ENCODE results near the gene TEAD4. TPM values are rescaled to one million over a fixed set of nuclear protein-coding genes. Genes with fewer than 3 reads are reported as not detected.

TEAD4 gene
- total RNA-seq, 1 experiment from 2014 or later, result 43.2 TPM

GRCh38 chr12:3081091-3081490 is 121.9 kb downstream of the TEAD4 start:
- ATAC-seq, result no peak
- Histone ChIP-seq H4K20me1 (ENCODE audit: insufficient read depth) (no peaks in the 10 kb centered on the region), H3K4me2 (ENCODE audit: low read length) (no peak overlapping the region), H3K27me3 (ENCODE audit: insufficient read depth, low read length) (no peaks in the 10 kb centered on the region), H3K4me3 (replicated peaks in 1 of 2; ENCODE audit: low read depth in 1 of 2, low read length in 2 of 2) (no peak overlapping the region), H3K9ac (ENCODE audit: low read length) (no peak overlapping the region), H3K79me2 (ENCODE audit: insufficient read depth, low read length) (no peaks in the 10 kb centered on the region), H3K9me2 (ENCODE audit: insufficient read depth) (no peaks in the 10 kb centered on the region), H2AFZ (ENCODE audit: low read depth, low read length, poor library complexity, severe bottlenecking) (no peak overlapping the region), H3K27ac (ENCODE audit: low read depth, low read length) (no peak overlapping the region), H3K36me3 (ENCODE audit: control insufficient read depth in 1 of 2, insufficient read depth in 2 of 2, low read length in 2 of 2) (no peaks in the 10 kb centered on the region), H3K4me1 (ENCODE audit: control insufficient read depth in 1 of 2, insufficient read depth in 2 of 2, low read length in 2 of 2) (peaks cover 8 to 25% of the 10 kb centered on the region in 2 experiments; a peak in 3 of 4 replicates), H3K9me3 (ENCODE audit: control insufficient read depth in 1 of 2, insufficient read depth in 1 of 2, low read depth in 1 of 2, low read length in 2 of 2) (no peaks in the 10 kb centered on the region)
- ChIA-PET CTCF (interaction anchor here (1.4 to 2.5 kb wide), 2 partner anchors 8 to 24 kb away, joined by 3 to 7 read pairs; no protein-coding TSS in a partner anchor), RAD21 (ENCODE audit: low non-redundant PET in 1 of 2, low total read pairs in 2 of 2, uncharacterized antibody in 2 of 2, unreplicated experiment in 2 of 2) (no interaction called here), POLR2A (no interaction called here)
- BruUV-seq (replicated peaks), result no TSS peak
- intact Hi-C loops (cut with micrococcal nuclease), result no loop called here
- TF ChIP-seq TCF7L2 (IDR thresholded peaks at IDR 0.05; ENCODE audit: borderline replicate concordance, extremely low read depth, insufficient read depth, insufficient read length), result no peak
- DNase-seq (ENCODE audit: low read depth, low spot score), result no peak

DNA sequence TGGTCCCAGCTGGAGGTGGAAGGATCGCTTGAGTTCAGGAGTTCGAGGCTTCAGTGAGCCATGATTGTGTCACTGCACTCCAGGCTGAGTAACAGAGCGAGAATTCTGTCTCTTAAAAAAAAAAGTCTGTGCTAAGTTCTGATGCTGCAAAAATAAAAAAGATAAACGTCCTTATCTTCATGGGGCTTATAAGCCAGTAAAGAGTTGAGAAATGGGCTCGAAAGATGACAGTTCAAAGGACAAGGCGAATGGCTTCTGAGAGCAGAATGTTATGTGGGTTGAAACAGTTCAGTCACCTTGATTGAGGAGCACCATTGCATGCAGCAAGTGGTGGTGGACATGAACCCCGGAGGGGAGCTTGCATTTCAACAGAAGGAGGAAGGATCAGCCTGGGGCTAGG is 122.7 kb downstream of the TEAD4 start:
- H3K79me2 ChIP-seq (ENCODE audit: insufficient read depth, low read length), result no peaks in the 10 kb centered on the region
- H4K20me1 ChIP-seq (ENCODE audit: insufficient read depth), result no peaks in the 10 kb centered on the region
- H3K9ac ChIP-seq (ENCODE audit: low read length), result no peak overlapping the region
- ChIA-PET POLR2A (no interaction called here), RAD21 (ENCODE audit: low non-redundant PET in 1 of 2, low total read pairs in 2 of 2, uncharacterized antibody in 2 of 2, unreplicated experiment in 2 of 2) (no interaction called here), CTCF (interaction anchor here (1.4 to 2.5 kb wide), 2 partner anchors 8 to 25 kb away, joined by 3 to 7 read pairs; no protein-coding TSS in a partner anchor)
- no peak overlapping the region for H2AFZ ChIP-seq (ENCODE audit: low read depth, low read length, poor library complexity, severe bottlenecking)
- H3K4me1 ChIP-seq (ENCODE audit: control insufficient read depth in 1 of 2, insufficient read depth in 2 of 2, low read length in 2 of 2), result peaks cover 5 to 17% of the 10 kb centered on the region in 2 experiments; a peak in 3 of 4 replicates
- H3K9me3 ChIP-seq (ENCODE audit: control insufficient read depth in 1 of 2, insufficient read depth in 1 of 2, low read depth in 1 of 2, low read length in 2 of 2), result no peaks in the 10 kb centered on the region
- DNase-seq (ENCODE audit: low read depth, low spot score), result no peak
- H3K4me3 ChIP-seq (replicated peaks in 1 of 2; ENCODE audit: low read depth in 1 of 2, low read length in 2 of 2), result no peak overlapping the region
- no TSS peak for BruUV-seq (replicated peaks)
- no peaks in the 10 kb centered on the region for H3K36me3 ChIP-seq (ENCODE audit: control insufficient read depth in 1 of 2, insufficient read depth in 2 of 2, low read length in 2 of 2)
- H3K9me2 ChIP-seq (ENCODE audit: insufficient read depth), result no peaks in the 10 kb centered on the region
- no peak for ATAC-seq
- H3K27me3 ChIP-seq (ENCODE audit: insufficient read depth, low read length), result no peaks in the 10 kb centered on the region
- H3K4me2 ChIP-seq (ENCODE audit: low read length), result no peak overlapping the region
- no peak overlapping the region for H3K27ac ChIP-seq (ENCODE audit: low read depth, low read length)
- intact Hi-C loops (cut with micrococcal nuclease), result no loop called here
- TF ChIP-seq ZFX (IDR thresholded peaks at IDR 0.05) (no peak), YY1 (IDR thresholded peaks at IDR 0.05; ENCODE audit: extremely low read depth, insufficient replicate concordance, low read depth, low read length) (no peak), ZNF274 (IDR thresholded peaks at IDR 0.05; ENCODE audit: low read depth, low read length) (no peak), ATF3 (IDR thresholded peaks at IDR 0.05) (no peak), POLR2A (IDR thresholded peaks at IDR 0.05; ENCODE audit: borderline replicate concordance, extremely low read depth, insufficient read depth, insufficient read length) (no peak), EZH2 (IDR thresholded peaks at IDR 0.05) (no peak)
- TF ChIP-seq, protein P1, sequence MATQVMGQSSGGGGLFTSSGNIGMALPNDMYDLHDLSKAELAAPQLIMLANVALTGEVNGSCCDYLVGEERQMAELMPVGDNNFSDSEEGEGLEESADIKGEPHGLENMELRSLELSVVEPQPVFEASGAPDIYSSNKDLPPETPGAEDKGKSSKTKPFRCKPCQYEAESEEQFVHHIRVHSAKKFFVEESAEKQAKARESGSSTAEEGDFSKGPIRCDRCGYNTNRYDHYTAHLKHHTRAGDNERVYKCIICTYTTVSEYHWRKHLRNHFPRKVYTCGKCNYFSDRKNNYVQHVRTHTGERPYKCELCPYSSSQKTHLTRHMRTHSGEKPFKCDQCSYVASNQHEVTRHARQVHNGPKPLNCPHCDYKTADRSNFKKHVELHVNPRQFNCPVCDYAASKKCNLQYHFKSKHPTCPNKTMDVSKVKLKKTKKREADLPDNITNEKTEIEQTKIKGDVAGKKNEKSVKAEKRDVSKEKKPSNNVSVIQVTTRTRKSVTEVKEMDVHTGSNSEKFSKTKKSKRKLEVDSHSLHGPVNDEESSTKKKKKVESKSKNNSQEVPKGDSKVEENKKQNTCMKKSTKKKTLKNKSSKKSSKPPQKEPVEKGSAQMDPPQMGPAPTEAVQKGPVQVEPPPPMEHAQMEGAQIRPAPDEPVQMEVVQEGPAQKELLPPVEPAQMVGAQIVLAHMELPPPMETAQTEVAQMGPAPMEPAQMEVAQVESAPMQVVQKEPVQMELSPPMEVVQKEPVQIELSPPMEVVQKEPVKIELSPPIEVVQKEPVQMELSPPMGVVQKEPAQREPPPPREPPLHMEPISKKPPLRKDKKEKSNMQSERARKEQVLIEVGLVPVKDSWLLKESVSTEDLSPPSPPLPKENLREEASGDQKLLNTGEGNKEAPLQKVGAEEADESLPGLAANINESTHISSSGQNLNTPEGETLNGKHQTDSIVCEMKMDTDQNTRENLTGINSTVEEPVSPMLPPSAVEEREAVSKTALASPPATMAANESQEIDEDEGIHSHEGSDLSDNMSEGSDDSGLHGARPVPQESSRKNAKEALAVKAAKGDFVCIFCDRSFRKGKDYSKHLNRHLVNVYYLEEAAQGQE (IDR thresholded peaks at IDR 0.05; ENCODE audit: low read depth), result no peak
- TF ChIP-seq, protein P2, sequence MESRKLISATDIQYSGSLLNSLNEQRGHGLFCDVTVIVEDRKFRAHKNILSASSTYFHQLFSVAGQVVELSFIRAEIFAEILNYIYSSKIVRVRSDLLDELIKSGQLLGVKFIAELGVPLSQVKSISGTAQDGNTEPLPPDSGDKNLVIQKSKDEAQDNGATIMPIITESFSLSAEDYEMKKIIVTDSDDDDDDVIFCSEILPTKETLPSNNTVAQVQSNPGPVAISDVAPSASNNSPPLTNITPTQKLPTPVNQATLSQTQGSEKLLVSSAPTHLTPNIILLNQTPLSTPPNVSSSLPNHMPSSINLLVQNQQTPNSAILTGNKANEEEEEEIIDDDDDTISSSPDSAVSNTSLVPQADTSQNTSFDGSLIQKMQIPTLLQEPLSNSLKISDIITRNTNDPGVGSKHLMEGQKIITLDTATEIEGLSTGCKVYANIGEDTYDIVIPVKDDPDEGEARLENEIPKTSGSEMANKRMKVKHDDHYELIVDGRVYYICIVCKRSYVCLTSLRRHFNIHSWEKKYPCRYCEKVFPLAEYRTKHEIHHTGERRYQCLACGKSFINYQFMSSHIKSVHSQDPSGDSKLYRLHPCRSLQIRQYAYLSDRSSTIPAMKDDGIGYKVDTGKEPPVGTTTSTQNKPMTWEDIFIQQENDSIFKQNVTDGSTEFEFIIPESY (IDR thresholded peaks at IDR 0.05; ENCODE audit: extremely low read depth, insufficient replicate concordance, low read length), result no peak
- TF ChIP-seq, protein P3, sequence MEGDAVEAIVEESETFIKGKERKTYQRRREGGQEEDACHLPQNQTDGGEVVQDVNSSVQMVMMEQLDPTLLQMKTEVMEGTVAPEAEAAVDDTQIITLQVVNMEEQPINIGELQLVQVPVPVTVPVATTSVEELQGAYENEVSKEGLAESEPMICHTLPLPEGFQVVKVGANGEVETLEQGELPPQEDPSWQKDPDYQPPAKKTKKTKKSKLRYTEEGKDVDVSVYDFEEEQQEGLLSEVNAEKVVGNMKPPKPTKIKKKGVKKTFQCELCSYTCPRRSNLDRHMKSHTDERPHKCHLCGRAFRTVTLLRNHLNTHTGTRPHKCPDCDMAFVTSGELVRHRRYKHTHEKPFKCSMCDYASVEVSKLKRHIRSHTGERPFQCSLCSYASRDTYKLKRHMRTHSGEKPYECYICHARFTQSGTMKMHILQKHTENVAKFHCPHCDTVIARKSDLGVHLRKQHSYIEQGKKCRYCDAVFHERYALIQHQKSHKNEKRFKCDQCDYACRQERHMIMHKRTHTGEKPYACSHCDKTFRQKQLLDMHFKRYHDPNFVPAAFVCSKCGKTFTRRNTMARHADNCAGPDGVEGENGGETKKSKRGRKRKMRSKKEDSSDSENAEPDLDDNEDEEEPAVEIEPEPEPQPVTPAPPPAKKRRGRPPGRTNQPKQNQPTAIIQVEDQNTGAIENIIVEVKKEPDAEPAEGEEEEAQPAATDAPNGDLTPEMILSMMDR (IDR thresholded peaks at IDR 0.05 in 2 of 3, conservative IDR thresholded peaks at IDR 0.05 in 1 of 3; ENCODE audit: borderline replicate concordance in 1 of 3, insufficient read depth in 1 of 3, low read depth in 2 of 3, low read length in 2 of 3), result no peak
